ENCODE results near the gene SLC12A7.

DNA sequence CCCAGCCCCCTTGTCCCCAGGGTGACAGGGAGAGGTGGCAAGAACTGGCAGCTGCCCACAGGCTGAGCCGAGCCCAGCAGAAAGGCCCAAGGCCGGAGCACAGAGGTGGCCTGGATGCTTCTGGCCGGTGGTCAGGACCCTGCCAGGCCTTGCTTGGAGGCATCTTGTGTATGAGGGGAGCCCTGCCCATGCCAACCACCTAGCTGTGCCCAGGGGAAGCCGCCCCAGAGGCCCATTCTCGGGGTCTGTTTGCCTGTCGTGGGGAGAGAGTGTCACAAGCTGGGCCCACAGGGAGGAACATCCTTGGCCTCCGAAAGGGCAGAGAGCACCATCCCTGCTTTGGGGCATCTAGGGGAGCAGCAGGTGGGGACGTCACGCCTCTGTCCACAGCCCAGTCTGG lies 93.3 kb downstream of the SLC12A7 start:
- TF ChIP-seq, protein P1, sequence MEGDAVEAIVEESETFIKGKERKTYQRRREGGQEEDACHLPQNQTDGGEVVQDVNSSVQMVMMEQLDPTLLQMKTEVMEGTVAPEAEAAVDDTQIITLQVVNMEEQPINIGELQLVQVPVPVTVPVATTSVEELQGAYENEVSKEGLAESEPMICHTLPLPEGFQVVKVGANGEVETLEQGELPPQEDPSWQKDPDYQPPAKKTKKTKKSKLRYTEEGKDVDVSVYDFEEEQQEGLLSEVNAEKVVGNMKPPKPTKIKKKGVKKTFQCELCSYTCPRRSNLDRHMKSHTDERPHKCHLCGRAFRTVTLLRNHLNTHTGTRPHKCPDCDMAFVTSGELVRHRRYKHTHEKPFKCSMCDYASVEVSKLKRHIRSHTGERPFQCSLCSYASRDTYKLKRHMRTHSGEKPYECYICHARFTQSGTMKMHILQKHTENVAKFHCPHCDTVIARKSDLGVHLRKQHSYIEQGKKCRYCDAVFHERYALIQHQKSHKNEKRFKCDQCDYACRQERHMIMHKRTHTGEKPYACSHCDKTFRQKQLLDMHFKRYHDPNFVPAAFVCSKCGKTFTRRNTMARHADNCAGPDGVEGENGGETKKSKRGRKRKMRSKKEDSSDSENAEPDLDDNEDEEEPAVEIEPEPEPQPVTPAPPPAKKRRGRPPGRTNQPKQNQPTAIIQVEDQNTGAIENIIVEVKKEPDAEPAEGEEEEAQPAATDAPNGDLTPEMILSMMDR (IDR thresholded peaks at IDR 0.05; ENCODE audit: insufficient read depth, low read depth, low read length): no peak
- no peak for TF ChIP-seq EZH2 (IDR thresholded peaks at IDR 0.05; ENCODE audit: insufficient read depth, low read length)

Measured in astrocyte (in vitro differentiated cells and primary cell).